ENCODE measurements around the gene GABRG3. TPM values are rescaled to one million over a fixed set of nuclear protein-coding genes. Genes with fewer than 3 reads are reported as not detected.

GABRG3 gene
- total RNA-seq, 4 donors from 2014 or later: not detected

DNA sequence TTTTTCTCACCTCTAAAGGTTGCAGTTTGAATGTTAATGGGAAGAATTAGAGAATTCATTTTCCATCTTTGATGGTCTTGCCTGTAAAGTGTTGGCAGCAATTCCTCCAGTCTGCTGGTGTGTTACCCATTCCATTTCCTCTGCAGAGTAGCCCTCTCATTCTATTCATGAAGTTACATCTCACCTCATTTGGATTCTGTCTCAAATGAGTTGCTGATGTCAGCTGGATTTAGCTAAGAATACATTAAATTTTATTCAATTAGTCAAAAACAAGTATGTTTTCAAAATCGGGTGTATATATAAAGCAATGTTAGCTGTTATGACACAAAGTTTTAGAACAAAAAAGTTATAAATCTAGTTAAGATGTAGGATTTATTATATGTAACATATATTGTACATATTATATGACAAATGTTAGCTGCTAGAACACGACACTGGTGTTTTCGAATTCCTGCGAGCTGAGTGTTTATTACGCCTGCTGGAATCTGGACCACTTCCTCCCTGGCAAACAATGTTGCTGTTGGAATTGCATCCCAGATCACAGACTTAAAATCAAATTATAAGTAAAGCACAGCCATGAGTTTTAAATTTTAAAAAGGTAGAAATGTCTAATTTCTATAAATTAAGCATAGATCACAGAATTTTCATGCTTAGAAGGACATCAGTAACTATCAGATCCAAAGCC, 611.9 kb downstream of the GABRG3 start:
- DNase-seq (ENCODE audit: low spot score): no peak
- no peak for ATAC-seq (ENCODE audit: low FRiP score)
- TF ChIP-seq, protein P1, sequence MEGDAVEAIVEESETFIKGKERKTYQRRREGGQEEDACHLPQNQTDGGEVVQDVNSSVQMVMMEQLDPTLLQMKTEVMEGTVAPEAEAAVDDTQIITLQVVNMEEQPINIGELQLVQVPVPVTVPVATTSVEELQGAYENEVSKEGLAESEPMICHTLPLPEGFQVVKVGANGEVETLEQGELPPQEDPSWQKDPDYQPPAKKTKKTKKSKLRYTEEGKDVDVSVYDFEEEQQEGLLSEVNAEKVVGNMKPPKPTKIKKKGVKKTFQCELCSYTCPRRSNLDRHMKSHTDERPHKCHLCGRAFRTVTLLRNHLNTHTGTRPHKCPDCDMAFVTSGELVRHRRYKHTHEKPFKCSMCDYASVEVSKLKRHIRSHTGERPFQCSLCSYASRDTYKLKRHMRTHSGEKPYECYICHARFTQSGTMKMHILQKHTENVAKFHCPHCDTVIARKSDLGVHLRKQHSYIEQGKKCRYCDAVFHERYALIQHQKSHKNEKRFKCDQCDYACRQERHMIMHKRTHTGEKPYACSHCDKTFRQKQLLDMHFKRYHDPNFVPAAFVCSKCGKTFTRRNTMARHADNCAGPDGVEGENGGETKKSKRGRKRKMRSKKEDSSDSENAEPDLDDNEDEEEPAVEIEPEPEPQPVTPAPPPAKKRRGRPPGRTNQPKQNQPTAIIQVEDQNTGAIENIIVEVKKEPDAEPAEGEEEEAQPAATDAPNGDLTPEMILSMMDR (IDR thresholded peaks at IDR 0.05): no peak

DNA sequence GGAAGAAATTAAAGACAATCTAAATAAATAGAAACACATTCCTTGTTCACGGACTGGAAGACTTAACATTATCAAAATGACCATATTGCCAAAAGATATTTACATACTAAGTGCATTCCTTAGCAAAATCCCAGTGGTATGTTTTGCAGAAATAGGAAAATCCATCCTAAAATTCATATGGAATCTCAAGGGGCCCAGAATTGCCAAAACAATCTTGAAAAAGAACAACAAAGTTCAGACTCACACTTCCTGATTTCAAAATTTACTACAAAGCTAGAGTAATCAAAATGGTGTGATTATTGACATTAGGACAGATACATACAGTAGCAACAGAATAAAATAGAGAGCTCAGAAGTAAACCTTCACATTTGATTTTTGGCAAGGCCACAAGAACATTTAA, 612.7 kb downstream of the GABRG3 start:
- DNase-seq (ENCODE audit: low spot score) (no peak), ATAC-seq (ENCODE audit: low FRiP score) (no peak)
- TF ChIP-seq, protein P1 (IDR thresholded peaks at IDR 0.05): no peak

DNA sequence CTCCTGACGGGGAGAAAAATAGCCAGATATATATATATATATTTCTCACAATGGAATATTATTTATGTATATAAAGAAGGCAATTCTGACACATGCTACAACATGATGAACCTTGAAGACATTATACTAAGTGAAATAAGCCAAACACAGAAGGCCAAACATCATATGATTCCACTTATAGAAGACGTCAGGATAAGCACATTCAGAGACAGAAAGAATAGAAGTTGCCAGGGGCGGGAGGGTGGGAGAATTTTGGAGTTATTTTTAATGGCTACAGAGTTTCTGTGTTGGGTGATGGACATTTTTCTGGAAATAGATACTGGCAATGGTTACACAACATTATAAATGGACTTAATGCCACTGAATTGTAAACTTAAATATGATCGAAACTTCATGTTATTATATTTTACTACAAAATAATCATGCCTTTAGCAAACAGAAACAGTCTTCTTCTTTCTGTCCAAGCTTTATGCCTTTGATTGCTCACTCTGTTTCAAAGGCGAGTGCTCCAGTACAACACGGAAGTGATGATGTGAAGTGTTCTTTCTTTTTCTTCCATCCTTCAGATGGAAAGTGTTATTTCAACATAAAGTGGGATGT, 614.2 kb downstream of the GABRG3 start:
- ATAC-seq (ENCODE audit: low FRiP score): no peak
- TF ChIP-seq, protein P1 (IDR thresholded peaks at IDR 0.05): no peak

DNA sequence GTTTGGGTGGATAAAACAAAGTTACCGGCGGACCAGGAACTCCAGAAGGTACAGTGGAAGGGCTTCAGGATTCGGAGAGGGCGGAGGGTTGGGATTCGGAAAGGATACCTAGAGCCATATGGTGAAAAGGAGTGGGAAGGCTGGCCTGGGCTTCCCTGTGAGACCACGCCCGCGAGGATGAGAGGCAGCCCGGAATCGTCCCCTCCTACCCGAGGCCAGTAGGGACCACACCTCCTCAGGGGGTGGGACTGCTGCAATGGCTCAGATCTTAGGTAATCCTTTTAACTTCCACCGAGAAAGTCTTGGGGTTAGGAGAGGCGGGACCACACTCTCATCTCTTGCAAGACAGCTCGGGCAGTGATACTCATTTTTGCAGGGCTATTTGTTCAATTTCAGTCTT, 616.8 kb downstream of the GABRG3 start:
- TF ChIP-seq, protein P1 (IDR thresholded peaks at IDR 0.05): no peak

More for the DNA sequence above, 614.2 kb downstream of the GABRG3 start:
- DNase-seq (ENCODE audit: low spot score): no peak

DNA sequence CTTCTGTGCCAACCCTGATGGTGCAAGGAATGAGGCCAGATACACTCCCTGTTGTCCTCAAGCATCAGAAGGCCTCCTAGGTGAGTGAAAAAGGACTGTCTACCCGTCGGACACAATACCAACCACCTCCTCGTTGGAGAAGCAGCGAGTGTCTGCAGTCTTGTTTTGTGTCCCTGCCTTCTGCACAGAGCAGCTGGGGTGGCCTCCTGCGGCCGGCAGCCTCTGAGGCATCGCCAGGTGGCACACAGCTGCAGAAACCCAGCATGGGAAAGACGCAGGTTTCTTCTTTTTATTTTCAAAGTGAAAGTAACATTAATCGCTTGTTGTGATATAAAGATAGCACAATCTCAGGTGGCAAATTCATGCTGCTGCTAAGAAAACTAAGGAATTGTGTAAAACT, 618.3 kb downstream of the GABRG3 start:
- TF ChIP-seq, protein P1 (IDR thresholded peaks at IDR 0.05): no peak
- DNase-seq (ENCODE audit: low spot score): no peak
- ATAC-seq (ENCODE audit: low FRiP score): no peak

More for the DNA sequence above, 616.8 kb downstream of the GABRG3 start:
- no peak for DNase-seq (ENCODE audit: low spot score)
- ATAC-seq (ENCODE audit: low FRiP score): no peak

DNA sequence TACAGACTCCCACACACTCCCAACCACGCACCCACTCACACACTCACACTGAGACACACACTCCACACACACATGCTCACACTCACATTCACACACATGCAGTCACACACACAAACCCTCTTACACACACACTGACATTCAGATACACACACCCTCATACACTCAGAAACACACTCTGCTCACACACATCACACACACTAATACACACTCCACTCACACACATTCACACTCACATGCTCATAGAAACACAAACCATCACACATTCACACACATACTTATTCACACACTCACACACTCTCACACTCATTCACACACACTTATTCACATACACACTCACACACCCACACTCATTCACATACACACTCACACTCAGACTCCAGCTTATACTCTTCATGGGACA, 618.8 kb downstream of the GABRG3 start:
- ATAC-seq (ENCODE audit: low FRiP score): no peak
- TF ChIP-seq, protein P1 (IDR thresholded peaks at IDR 0.05): no peak
- DNase-seq (ENCODE audit: low spot score): no peak

Small RNA genes within 50 kb of the gene (small RNA-seq; reads per million reads assigned to genes)
- gene RNA5SP391 (not detected), gene SERPINE4P (not detected)

Other genes with a start within 250 kb of the GABRG3 start
- 1 to 10 TPM in 2 of 4 donors, under 1 TPM in 2; 0.72 to 1.8 (median 1.2) TPM for gene GABRB3, start 198.1 kb upstream of the GABRG3 start, total RNA-seq
- not detected for gene GABRA5, start 104.1 kb upstream of the GABRG3 start, total RNA-seq